Stimulated activated naive CD8-positive, alpha-beta T cell treated with anti-CD3 and anti-CD28 coated beads, Interleukin-15, amount 100 ng/mL, for 72 hours (primary cell): ENCODE measurements around the gene ARHGAP31.

Experiments
- ATAC-seq: fragments of 150-1000 bp; cut with Tn5 transposase; 2 replicates; pipeline ENCODE4 v1.10.0; 2021; ENCODE audit warnings: mild to moderate bottlenecking, moderate library complexity
- DNase-seq, 2 donors: peaks; one replicate each; pipeline ENCODE4 v3.0.0; 2021 to 2022
- H3K27ac Mint-ChIP-seq, 2 donors: one replicate each; pipeline ENCODE4 v1.8.0; 2022; ENCODE audit warnings: mild to moderate bottlenecking in 2 of 2, mixed read lengths in 2 of 2, moderate library complexity in 2 of 2
- H3K27me3 Mint-ChIP-seq: one replicate; pipeline ENCODE4 v1.8.0; 2022; ENCODE audit warnings: mixed read lengths
- H3K4me1 Mint-ChIP-seq: one replicate; pipeline ENCODE4 v1.8.0; 2022; ENCODE audit warnings: mild to moderate bottlenecking, mixed read lengths
- H3K4me3 Mint-ChIP-seq, 2 donors: one replicate each; pipeline ENCODE4 v1.8.0; 2022; ENCODE audit warnings: mild to moderate bottlenecking in 2 of 2, mixed read lengths in 2 of 2, moderate library complexity in 1 of 2
- H3K9me3 Mint-ChIP-seq, 2 donors: one replicate each; pipeline ENCODE4 v1.8.0; 2022; ENCODE audit warnings: mixed read lengths in 2 of 2

ARHGAP31 gene

DNA sequence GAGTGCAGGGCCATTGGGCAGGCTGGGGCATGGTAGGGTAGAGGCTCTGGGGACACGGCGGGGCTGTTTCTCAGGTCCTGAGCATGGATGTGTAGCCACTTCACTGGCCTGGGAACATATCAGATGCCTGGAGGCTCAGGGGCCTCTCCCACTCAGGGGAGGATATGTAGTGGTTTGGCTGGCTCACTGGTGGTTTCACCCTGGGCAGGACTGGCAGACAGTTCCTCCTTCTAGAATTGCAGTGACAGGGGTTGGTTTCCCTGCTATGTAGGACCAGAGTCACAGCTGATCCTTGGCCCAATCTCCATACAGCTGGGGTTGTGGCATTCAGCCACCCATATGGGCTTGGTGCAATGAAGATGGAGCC, 4.8 kb upstream of the ARHGAP31 start:
- Mint-ChIP-seq H3K9me3 (peaks cover 24 to 25% of the 10 kb centered on the region in 2 donors), H3K27ac (no peak overlapping the region), H3K4me3 (no peak overlapping the region), H3K27me3 (peaks cover 7% of the 10 kb centered on the region), H3K4me1 (peaks cover 26% of the 10 kb centered on the region)
- ATAC-seq (no peak), DNase-seq (no peak)

- Mint-ChIP-seq H3K9me3 (peaks cover 24 to 25% of the 10 kb centered on the region in 2 donors), H3K4me3 (no peak overlapping the region), H3K27ac (no peak overlapping the region), H3K27me3 (peaks cover 7% of the 10 kb centered on the region), H3K4me1 (peaks cover 34% of the 10 kb centered on the region)
- DNase-seq: no peak
- no peak for ATAC-seq
Measured at GRCh38 chr3:119290613-119291012, 3.6 kb upstream of the ARHGAP31 start.

GRCh38 chr3:119291062-119291700, 3.0 kb upstream of the ARHGAP31 start:
- peaks cover 40% of the 10 kb centered on the region for H3K4me1 Mint-ChIP-seq
- no peak for DNase-seq
- peaks cover 19 to 25% of the 10 kb centered on the region in 2 donors for H3K9me3 Mint-ChIP-seq
- no peak overlapping the region for H3K27ac Mint-ChIP-seq
- H3K27me3 Mint-ChIP-seq: peaks cover 7% of the 10 kb centered on the region
- ATAC-seq: no peak
- no peak overlapping the region for H3K4me3 Mint-ChIP-seq

GRCh38 chr3:119292666-119293065, 1.5 kb upstream of the ARHGAP31 start:
- Mint-ChIP-seq H3K9me3 (peaks cover 10 to 14% of the 10 kb centered on the region in 2 donors), H3K27ac (peak overlapping the region; percentile 1 to 2), H3K4me1 (peaks cover 55% of the 10 kb centered on the region), H3K27me3 (peaks cover 7% of the 10 kb centered on the region), H3K4me3 (peak overlapping the region; percentile 83 to 96)
- ATAC-seq (no peak), DNase-seq (no peak)

DNA sequence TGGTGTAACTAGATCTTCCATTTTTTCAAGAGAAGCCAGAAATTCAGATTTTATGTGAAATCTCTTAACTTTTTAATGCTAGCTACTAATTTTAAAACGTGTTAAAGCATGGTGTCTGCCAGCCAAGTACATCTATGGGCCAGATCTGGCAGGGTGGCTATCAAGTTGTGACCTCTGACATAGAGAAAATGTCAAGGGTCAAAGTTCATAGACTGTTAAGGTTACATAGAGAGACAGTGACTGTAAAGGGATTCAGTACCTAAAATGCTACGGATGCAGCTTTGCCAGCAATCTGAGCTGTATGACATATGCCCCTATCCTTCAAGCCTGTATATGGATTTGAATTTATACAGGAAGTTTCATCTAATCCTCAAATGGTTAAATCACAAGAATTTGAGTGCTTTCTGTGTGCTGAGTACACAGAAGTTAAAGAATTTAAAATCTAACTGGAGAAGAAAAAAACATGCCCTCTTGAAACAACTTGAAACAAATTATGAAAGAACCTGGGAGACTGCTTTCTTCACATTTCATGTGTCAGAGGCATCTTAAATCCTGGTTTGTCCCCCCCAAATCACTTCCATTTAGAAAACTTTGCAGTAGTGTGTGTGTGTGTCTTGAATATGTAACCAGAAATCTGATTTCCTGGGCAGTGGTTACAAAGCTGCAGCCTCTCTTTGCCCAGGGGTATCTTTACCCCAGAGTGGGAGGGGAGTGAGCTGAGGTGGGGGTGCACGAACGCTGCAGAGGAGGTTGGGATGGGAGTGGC, 895 bp upstream of the ARHGAP31 start:
- Mint-ChIP-seq H3K27ac (peak overlapping the region; percentile 87 to 97), H3K4me3 (peak overlapping the region; percentile 83 to 96), H3K9me3 (peaks cover 4 to 8% of the 10 kb centered on the region in 2 donors), H3K27me3 (peaks cover 7% of the 10 kb centered on the region), H3K4me1 (peaks cover 61% of the 10 kb centered on the region)
- DNase-seq (no peak), ATAC-seq (no peak)

- ATAC-seq (peak; percentile 35), DNase-seq (peak; percentile 56 to 68)
- Mint-ChIP-seq H3K4me1 (peaks cover 57% of the 10 kb centered on the region), H3K4me3 (peak overlapping the region; percentile 83 to 96), H3K27ac (peak overlapping the region; percentile 87 to 96), H3K27me3 (peaks cover 7% of the 10 kb centered on the region), H3K9me3 (no peaks in the 10 kb centered on the region)
Measured at GRCh38 chr3:119294696-119295671, 801 bp downstream of the ARHGAP31 start.

DNA sequence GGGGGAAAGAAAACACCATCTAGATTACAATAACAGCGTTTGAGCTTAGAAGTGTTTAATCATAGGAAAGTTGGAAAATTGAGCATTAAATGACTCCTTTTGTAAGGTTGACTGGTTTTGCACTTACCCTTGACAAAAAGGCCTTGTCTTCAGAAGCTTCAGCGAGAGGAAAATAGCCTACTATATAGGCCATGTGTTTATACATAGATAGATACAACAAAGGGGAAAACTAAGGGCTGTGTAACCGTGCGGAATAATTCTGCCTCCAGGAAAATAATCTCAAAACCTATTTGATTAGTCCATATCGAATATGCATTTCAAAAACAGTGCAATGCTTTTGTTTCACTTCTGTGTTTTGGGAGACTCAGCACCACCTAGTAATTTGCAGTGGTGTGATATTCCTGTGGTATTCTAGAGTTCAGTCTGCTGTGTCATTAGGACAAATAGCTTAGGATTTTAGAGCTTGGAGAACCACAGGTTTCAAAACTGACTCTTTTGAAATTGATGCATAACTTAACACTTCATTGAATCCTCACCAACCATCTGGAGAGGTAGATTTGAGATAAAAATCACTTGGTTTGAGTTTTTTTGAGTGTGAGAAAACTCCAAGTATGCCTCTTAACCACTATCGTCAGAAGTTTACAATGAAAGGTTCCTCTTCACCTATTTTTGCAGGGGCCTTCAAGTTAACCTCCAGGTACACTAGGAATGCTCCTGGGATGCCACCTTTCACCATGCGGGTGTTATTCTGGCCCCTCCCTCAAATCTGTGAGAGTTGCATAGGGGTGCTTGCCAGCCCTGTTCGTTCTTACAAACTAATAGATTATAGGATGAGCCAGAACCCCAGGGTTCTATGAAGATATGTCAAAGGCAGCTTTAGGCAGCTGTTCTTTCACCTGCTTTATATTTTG, 1.9 kb downstream of the ARHGAP31 start:
- H3K27ac Mint-ChIP-seq: no peak overlapping the region
- H3K9me3 Mint-ChIP-seq: no peaks in the 10 kb centered on the region
- H3K4me3 Mint-ChIP-seq: peak overlapping the region; percentile 83 to 96
- no peak for DNase-seq
- peaks cover 65% of the 10 kb centered on the region for H3K4me1 Mint-ChIP-seq
- ATAC-seq: no peak
- no peaks in the 10 kb centered on the region for H3K27me3 Mint-ChIP-seq

GRCh38 chr3:119296727-119297122, 2.5 kb downstream of the ARHGAP31 start:
- no peaks in the 10 kb centered on the region for H3K9me3 Mint-ChIP-seq
- no peak for ATAC-seq
- H3K27me3 Mint-ChIP-seq: no peaks in the 10 kb centered on the region
- H3K4me1 Mint-ChIP-seq: peaks cover 71% of the 10 kb centered on the region
- no peak for DNase-seq
- H3K4me3 Mint-ChIP-seq: no peak overlapping the region
- H3K27ac Mint-ChIP-seq: peak overlapping the region in 1 of 2 donors; percentile 66

GRCh38 chr3:119297169-119297568, 3.0 kb downstream of the ARHGAP31 start:
- no peak for ATAC-seq

GRCh38 chr3:119298565-119298941, 4.4 kb downstream of the ARHGAP31 start:
- peaks cover 72% of the 10 kb centered on the region for H3K4me1 Mint-ChIP-seq
- no peak for ATAC-seq
- H3K27ac Mint-ChIP-seq: no peak overlapping the region
- DNase-seq: no peak
- H3K27me3 Mint-ChIP-seq: no peaks in the 10 kb centered on the region
- no peaks in the 10 kb centered on the region for H3K9me3 Mint-ChIP-seq
- no peak overlapping the region for H3K4me3 Mint-ChIP-seq

More at GRCh38 chr3:119297169-119297568, 3.0 kb downstream of the ARHGAP31 start:
- Mint-ChIP-seq H3K4me1 (peaks cover 76% of the 10 kb centered on the region), H3K27ac (peak overlapping the region in 1 of 2 donors; percentile 8), H3K4me3 (peak overlapping the region; percentile 1 to 3), H3K27me3 (no peaks in the 10 kb centered on the region), H3K9me3 (no peaks in the 10 kb centered on the region)
- DNase-seq: no peak

GRCh38 chr3:119300991-119301391, 6.8 kb downstream of the ARHGAP31 start:
- Mint-ChIP-seq H3K4me1 (peaks cover 64% of the 10 kb centered on the region), H3K27me3 (no peaks in the 10 kb centered on the region), H3K4me3 (no peak overlapping the region), H3K9me3 (no peaks in the 10 kb centered on the region), H3K27ac (peak overlapping the region in 1 of 2 donors; percentile 84)
- DNase-seq: no peak
- no peak for ATAC-seq

DNA sequence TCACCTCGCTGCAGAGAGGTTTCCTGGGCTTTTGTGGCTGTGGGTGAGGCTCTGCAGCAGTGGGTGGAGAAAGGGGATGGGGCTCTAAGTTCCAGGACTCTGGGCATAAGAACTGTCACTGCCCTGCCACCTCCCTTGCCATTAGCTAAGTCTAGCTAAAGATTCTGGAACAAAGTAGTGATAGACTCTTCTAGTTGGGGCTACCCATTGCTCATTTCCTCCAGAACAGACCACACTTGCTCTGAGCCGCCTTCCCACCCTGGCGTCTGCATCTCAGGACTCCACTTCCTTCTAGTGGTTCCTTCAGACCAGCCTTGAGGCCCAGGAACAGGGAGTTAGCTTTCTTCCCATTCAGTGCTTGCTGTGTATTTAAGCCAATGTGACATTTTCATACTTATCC, 7.5 kb downstream of the ARHGAP31 start:
- no peaks in the 10 kb centered on the region for H3K27me3 Mint-ChIP-seq
- no peak overlapping the region for H3K27ac Mint-ChIP-seq
- H3K4me1 Mint-ChIP-seq: peaks cover 57% of the 10 kb centered on the region
- H3K4me3 Mint-ChIP-seq: no peak overlapping the region
- H3K9me3 Mint-ChIP-seq: no peaks in the 10 kb centered on the region
- ATAC-seq: peak; percentile 53
- DNase-seq: no peak

DNA sequence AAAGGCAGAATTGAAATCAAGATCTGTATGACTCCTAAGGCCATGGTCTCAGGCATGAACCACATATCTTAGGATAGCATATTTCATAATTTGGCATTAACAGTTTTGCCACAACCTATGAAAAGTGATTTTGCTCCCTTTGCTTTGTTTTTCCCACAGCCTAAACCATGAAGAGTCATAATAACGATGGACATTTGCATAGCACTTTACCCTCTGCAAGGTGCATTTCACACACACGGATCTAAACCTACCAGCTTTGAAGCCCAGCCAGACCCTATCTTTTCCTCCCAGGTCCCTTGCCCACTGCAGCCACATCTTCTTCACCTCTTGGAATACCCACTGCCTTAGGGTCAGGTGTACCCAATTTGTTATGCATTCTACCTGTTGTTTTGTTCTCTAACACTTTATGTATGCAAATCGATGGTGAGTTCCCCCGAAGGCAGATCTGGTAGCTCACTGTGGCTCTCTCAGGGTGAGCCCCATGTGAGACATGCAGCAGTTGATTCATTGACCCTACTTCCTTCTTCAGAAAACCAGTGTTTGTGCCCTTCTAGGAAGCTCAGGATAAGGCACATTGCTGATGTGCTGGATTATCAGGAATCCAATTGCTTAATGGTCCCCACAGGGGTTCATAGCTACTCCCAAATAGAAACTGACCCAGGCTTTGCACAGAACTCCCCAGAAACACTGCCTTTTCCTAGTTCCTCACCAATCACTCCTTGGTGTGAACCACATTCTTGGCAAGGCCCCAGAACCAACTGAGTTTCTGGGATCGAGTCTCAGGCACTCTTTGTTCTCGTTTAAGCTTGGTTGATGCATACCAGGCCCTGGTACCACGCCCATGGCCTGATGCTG, 8.7 kb downstream of the ARHGAP31 start:
- DNase-seq (no peak), ATAC-seq (no peak)
- Mint-ChIP-seq H3K4me1 (peaks cover 44% of the 10 kb centered on the region), H3K9me3 (no peaks in the 10 kb centered on the region), H3K27me3 (no peaks in the 10 kb centered on the region), H3K27ac (no peak overlapping the region), H3K4me3 (no peak overlapping the region)

- DNase-seq (no peak), ATAC-seq (no peak)
- H3K4me1 Mint-ChIP-seq: peaks cover 36% of the 10 kb centered on the region
- H3K27ac Mint-ChIP-seq: no peak overlapping the region
- H3K9me3 Mint-ChIP-seq: no peaks in the 10 kb centered on the region
- no peak overlapping the region for H3K4me3 Mint-ChIP-seq
- H3K27me3 Mint-ChIP-seq: no peaks in the 10 kb centered on the region
Measured at GRCh38 chr3:119304201-119304713, 10.1 kb downstream of the ARHGAP31 start.
